Activated T-helper 9 cell treated with anti-CD3 and anti-CD28 coated beads, Interleukin-2, amount 50 U/mL, for 16 hours (primary cell): Measurements from ENCODE around the gene RGS3.
A peak's percentile ranks its signal among the peaks of the same experiment; 100 is the strongest.

Experiments
- DNase-seq: peaks from one replicate; pipeline ENCODE4 v3.0.0-alpha.2; 2020; ENCODE audit warnings: low read depth

Gene RGS3

GRCh38 chr9:113620377-113621161 is 157.0 kb downstream of the RGS3 start:
- DNase-seq: no peak

DNA sequence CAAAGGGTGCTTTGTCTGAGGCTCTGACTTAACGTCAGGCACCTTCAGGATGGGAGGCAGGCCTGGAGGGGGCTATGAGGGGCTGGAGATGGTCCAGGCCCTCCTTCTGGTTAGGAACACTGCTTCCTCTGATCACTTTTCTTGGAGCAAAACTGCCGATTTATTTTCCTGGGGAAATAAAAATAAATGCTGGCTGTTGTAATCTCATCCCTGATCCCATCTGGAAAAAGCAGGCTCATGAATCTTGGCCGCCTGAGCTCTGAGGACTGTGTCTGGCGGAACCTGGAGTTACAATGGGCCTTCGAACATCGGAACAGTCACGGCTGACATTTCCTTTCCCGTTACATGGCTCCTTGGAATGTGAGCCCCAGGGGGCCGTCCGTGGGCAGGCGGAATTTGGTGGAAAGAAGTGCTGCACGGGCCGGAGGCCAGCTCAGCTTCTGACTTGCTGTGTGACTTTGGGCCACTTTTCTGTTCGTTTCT is 157.8 kb downstream of the RGS3 start:
- DNase-seq: no peak

DNA sequence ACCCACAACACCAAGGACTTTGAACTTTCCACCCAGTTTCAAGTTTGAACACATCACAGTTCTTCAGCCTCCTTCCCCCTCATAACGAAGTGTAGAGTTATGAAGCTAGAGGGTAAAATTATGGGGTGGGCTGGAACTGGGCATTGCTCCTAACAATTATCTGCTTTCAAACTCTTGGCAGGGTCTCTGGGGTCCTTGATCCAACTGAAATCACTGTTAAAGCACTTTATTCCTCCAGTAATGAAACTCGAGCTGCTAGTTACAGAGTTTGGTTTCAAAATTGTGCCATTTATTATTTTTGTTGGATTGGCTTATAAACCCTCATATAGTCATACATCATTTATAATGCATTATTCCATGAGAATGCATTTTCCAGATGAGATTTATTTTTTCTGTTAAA is 158.5 kb downstream of the RGS3 start:
- DNase-seq: no peak

DNA sequence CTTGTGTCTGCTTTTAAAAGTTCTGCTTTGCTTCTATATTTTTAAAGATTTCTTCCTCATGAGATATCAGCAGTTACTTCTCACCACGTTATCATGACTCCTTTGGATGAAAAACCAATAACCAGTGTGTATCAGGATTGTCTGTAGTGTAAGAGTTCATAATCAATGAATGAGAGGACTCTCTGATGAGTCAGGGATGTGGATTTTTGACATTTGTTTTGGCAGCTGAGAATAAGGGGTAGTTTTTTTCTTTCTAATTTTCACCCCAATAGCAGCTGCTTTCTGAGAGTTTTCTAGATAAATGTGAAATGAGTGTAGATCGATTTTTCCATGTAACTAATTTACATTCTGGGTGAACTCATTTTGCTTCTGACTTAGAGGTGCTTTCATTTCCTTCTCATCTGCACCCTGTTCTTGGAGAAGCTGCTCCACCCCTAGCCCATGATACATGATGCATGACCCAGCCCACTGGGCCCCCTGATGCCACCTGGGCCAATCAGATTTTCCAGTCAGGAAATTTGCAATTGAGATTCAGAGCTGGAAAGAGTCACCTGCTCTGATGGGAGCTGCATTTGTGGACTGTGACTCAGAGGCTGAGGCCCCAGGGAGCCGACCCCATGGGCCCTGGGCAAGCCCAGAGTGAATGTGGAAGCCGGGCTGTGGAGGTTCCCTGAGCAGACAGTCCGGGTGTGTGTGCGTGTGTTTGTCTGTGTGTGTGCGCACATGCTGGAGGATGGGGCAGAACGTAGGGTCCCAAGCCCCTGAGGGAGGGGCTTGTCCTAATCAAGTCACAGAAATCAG is 159.3 kb downstream of the RGS3 start:
- peak; percentile 3 for DNase-seq

- DNase-seq: no peak
Measured at GRCh38 chr9:113623851-113624485, 160.4 kb downstream of the RGS3 start.

- no peak for DNase-seq
Measured at GRCh38 chr9:113624721-113625120, 161.2 kb downstream of the RGS3 start.

DNA sequence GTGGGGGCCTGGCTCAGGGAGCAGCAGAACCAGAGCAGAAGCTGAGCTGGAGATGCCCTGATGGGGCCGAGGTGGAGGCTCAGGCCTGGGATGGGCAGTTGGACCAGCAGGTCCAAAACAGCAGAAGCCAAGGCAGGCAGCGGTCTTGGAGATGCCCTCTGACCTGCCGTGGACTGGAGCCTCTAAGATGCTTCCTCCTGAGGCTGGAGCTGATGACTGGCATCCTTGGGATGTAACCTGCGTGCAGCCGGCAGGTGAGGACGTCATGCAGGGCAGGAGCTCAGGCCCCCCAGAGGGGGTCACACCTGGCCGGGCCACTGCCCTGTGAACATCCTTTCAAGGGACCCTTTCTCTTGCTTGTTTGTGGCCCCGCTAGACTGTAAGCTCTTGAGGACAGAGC is 162.0 kb downstream of the RGS3 start:
- DNase-seq: no peak

GRCh38 chr9:113626735-113627495 is 163.4 kb downstream of the RGS3 start:
- DNase-seq: no peak

DNA sequence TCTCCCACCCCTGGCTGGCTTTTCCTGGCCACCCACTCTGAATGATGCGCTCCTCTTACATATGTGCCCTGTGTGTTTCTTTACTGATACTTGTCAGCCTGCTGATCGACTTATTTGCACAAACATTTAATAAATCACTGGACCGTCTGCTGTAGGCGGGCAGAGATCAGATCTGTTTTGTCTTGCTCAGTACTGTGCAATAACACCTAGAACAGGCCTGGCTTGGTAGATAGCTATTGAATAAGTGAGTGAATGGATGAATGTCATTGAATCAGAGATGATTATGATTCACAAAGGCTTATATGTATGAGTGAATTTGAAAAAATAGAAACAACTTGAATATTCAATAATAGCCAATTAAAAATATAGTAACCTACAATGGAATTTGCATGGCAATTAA is 165.1 kb downstream of the RGS3 start:
- no peak for DNase-seq

- no peak for DNase-seq
Measured at GRCh38 chr9:113630386-113631136, 167.0 kb downstream of the RGS3 start.

GRCh38 chr9:113631137-113631765 is 167.7 kb downstream of the RGS3 start:
- DNase-seq: no peak

GRCh38 chr9:113631871-113632665 is 168.5 kb downstream of the RGS3 start:
- no peak for DNase-seq

DNA sequence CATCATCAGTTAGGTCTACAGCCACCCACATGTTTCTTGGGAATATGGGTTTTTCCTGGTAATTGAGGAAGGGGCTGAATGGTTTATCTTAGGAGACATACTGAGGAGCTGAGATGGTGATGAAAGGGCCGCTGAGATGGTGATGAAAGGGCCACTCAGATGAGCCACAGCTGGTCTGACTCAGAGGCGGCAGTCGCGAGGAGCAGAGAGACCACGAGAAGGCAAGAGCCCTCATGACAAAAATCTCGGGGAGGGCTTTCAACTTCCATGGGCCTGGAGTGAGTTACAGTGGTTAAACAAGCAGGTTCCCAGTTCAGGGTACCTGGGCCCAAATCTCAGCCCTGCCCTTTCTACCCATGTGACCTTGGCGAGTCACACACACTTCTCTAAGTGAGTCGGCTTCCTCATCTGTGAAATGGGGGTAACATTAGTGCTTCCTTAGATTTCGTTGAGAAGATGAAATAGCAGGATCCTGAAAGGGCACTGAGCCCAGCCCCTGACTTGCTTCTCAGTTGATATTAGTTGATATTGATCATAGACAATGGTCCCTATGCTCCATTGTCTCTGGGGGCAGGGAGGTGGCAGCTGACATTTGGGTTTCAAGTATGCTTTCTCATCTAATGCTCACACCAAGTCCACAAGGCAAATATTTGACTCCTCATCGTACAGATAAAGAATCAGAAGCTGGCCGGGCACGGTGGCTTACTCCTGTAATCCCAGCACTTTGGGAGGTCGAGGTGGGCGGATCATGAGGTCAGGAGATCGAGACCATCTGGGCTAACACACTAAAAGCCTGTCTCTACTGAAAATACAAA is 169.5 kb downstream of the RGS3 start:
- DNase-seq: no peak

- no peak for DNase-seq
Measured at GRCh38 chr9:113633782-113634595, 170.5 kb downstream of the RGS3 start.

DNA sequence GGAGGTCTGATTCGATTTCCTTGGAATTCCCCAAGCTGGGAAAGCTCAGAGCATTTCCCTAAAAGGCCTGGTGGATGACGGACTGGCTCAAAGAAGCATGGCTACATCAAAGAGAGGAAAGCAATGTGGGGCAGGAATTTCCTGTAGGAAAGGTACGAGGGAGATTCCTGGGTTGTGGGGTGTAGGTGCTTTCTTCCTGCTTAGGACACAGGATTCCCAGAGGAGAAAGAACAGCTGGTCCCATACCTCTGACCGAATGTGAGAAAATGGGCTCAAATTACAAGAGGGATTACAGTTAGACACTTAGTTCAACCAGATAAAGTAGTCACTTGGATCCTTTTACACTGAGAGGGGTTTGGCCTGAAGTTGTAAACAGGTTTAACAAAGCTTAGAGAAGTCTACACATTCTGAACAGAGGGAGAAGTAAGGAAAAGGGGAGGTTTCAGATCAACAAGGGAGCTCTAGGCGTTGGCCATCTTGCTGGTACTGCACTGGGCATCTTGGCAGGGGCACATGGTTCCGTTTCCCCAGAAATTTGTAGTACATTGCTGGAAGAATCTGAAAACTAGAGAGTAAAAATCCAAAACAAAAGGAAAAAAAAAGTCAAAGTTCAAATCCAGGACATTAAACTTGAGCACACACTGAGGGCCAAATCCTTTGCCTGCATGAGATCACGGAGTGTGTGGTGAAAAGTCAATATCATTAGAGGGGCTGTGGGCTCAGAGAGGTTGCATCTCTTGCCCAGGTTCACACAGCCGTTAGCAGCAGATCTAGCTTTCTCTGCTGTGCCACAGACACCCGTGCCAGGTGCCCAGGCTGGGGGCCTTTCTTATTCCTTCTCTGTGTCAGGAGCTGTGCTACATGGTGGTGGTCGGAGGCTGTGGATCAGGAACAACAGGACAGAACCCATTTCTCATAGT is 171.3 kb downstream of the RGS3 start:
- no peak for DNase-seq

GRCh38 chr9:113635586-113635985 is 172.1 kb downstream of the RGS3 start:
- no peak for DNase-seq

GRCh38 chr9:113636165-113636564 is 172.6 kb downstream of the RGS3 start:
- DNase-seq: no peak
